GM19468 (cell line): ENCODE results near the gene ANKLE2.

Experiments used
- ATAC-seq: cut with Tn5 transposase; IDR thresholded peaks from one replicate; pipeline ENCODE4 v1.9.1; 2021; ENCODE audit warnings: mild to moderate bottlenecking, moderate library complexity, moderate number of reproducible peaks; ENCODE audit not compliant: unreplicated experiment; ENCODE audit errors: extremely low read depth

The ANKLE2 gene

GRCh38 chr12:132748319-132748718, 13.3 kb downstream of the ANKLE2 start:
- no peak for ATAC-seq

DNA sequence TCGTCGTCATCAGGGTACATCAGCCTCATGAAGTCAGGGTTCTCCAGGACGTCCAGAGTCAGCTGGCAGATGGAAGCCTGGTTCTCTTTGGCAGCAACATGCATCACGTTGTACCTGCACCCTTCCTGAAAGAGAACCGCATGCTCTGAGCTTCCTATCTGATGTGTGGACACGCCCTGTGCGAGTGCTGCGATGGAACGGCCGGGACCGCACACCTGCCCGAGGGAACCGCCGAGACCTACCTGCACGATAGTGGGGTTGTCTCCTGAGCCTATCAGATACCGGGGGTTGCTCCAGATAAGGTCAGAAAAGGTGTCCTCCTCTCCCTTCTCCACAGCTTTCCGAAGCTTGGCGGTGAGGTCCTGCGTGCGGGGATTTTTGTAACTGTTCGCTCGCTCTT, 13.7 kb downstream of the ANKLE2 start:
- no peak for ATAC-seq

- ATAC-seq: no peak
Observed at GRCh38 chr12:132747395-132747794, 14.2 kb downstream of the ANKLE2 start.

GRCh38 chr12:132746613-132747012, 15.0 kb downstream of the ANKLE2 start:
- ATAC-seq: no peak

DNA sequence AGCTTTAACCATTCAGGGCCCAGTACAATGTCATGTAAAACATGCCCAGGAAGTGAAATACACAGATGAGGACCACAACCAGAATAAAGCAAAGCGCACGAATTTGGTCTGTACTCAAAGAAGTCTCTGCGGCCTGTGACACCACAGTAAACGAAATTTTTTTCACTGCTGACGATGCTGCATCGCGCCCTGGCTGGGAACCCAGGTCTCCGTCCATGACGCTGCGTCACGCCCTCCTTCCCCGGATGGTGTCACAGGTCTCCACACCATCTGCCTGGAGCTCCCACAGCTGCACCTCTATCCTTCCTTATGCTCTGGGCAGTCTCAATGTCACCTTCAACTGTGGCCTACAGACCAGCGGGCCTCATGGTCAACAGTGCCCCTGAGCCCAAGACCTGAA, 17.8 kb downstream of the ANKLE2 start:
- ATAC-seq: no peak

DNA sequence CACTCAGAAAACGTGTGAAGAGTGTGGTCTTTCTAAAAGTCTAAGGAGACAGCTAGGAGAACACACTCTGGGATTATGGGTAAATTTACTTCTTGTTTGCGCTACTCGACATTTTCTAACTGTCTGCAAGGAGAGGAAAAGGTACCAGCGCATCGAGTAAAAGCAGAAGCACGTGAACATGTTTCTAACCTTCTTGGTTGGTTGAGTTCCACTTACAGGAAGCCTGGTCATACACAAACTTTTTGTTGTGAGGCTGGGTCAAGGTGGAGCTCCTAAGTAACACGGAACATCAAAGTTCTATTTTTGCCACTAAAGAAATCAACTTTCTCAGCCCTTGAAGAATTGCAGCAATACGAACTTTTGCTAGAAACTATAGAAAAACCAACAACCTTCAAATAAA, 20.0 kb downstream of the ANKLE2 start:
- no peak for ATAC-seq

DNA sequence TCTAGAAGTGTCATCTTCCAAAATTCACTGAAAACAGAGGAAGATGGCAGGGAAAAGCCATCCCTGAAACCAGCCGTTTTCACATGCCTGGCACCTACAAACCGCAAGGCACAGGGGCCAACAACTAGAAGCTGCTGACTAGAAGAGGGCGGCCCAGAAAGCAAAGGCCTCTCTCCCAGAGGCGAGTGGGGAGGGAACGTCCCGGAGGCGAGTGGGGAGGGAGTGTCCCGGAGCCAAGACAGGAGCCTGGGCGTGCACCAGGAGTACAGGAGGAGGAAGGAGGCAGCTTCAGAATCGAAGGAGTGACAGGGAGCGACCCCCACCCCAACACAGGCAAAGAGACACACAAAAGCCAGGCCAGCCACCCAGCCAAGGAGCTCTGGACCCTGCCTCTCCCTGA, 21.0 kb downstream of the ANKLE2 start:
- no peak for ATAC-seq

DNA sequence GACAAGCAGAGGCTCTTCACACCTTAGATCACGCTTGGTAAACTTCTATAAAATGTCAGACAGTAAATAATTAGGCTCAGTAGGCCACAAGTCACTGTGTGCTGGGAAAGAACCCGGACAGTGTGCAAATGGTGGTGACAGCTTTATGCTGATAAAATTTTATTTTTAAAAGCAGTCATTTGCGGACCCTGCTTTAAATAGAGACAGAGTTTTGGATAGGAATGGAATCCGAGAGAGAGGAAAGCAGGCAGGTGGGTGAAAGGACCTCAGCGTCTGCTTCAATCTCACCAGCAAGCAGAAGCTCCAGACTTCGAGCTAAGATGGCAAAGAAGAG, 21.4 kb downstream of the ANKLE2 start:
- ATAC-seq: no peak

- ATAC-seq: no peak
Observed at GRCh38 chr12:132739600-132740312, 21.9 kb downstream of the ANKLE2 start.

- ATAC-seq: no peak
Observed at GRCh38 chr12:132736913-132737312, 24.7 kb downstream of the ANKLE2 start.

- no peak for ATAC-seq
Observed at GRCh38 chr12:132736378-132736777, 25.3 kb downstream of the ANKLE2 start.

- no peak for ATAC-seq
Observed at GRCh38 chr12:132735496-132735895, 26.1 kb downstream of the ANKLE2 start.

DNA sequence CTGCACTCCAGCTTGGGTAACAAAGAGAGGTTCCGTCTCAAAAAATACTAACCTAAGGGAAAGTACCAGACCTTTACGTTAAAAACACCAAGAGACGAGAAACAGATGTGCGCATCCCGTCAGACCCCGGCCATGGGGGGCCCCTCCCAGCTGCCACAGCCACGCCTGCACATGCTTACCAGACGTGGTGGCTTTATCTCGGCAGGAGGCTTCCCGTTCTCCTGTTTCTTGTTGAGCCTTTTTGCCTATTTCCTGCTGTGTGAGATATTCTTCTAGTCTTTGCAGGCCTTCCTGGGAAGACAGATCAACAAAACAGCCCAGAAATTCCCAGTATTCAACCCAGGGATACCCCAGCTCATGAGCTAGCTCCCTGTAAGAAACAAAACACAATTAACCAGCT, 27.4 kb downstream of the ANKLE2 start:
- no peak for ATAC-seq

DNA sequence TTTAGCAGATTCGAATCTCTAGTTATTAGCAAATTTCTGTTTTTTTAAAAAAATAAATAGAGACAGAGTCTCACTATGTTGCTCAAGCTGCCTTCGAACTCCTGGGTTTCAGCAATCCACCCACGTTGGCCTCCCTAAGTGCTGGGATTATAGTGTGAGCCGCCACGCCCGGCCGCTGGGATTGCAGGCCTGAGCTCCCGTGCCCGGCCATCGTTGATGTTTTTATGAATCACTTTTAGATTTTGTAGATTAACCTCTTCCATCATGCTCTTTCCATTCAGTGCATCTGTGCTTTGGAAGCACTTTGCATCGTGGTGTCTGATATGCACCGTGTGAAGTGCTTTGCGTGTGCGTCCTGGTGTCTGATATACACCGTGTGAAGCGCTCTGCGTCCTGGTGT, 30.1 kb downstream of the ANKLE2 start:
- no peak for ATAC-seq

GRCh38 chr12:132730353-132730752, 31.3 kb downstream of the ANKLE2 start:
- ATAC-seq: no peak

DNA sequence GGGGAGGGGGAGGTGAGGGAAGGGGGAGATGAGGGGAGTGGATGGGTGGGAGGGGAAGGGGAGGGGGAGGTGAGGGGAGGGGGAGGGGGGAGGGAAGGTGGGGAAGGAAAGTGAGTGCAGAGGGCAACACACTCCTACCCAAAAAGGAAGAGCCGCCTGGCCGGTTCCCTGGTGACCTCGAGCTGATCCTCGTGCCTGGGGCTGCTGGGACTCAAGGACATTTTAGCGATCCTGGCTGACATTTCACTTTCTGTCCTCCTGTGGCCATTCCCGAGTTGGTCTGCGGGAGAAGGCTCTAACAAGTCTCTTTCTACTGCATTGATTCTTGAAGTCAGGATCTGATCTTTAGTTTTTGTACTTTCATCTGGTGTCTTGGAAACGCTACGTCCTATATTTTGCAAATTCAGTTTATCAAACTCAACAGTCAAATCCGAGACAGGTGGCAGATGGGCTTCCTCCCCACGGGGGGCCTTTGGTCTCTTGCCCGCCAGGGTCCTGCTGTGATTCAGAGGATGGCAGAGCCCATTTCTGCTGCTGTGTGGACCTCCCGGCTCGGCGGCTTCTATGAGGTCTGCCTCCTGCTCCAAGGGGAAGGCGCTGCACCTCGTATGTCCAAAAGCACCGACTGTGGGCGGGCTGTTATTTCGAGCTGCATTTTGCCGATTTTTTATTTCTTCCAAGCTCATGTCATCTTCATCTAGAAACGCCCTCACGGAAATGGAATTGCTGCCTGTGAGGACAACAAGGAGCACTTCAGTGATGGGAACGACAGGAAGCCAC, 31.9 kb downstream of the ANKLE2 start:
- no peak for ATAC-seq

GRCh38 chr12:132728502-132728901, 33.1 kb downstream of the ANKLE2 start:
- no peak for ATAC-seq

DNA sequence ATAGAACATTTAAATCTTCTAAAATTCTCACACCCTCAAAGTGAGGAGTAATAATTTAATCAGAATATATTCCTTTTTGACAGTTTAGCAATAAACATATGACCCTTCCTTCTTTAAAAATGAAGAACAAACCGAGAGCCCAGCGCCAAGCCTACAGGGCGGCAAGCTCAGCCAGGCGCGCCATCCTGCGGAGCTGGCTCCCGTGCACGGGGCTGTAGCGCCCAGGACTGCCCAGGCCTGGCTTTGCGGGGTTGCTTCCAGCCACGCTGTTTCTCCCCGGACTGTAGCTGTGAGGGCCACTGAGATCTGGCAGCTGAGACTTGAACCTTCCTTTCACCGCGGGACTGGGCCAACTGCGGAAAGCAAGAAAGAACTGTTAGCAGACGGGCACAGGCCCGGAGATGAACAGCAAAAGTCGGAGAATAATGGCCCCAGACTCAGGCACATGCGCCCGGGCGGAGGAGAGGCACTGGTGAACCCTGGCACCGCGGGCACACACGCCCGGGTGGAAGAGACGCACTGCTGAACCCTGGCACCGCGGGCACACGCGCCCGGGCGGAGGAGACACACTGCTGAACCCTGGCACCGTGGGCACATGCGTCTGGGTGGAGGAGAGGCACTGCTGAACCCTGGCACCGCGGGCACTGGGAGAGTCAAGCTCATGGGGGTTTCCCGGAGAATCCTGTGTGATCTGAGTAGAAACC, 34.4 kb downstream of the ANKLE2 start:
- no peak for ATAC-seq

GRCh38 chr12:132726386-132726785, 35.2 kb downstream of the ANKLE2 start:
- ATAC-seq: no peak

GRCh38 chr12:132724506-132725241, 37.0 kb downstream of the ANKLE2 start:
- ATAC-seq: no peak

DNA sequence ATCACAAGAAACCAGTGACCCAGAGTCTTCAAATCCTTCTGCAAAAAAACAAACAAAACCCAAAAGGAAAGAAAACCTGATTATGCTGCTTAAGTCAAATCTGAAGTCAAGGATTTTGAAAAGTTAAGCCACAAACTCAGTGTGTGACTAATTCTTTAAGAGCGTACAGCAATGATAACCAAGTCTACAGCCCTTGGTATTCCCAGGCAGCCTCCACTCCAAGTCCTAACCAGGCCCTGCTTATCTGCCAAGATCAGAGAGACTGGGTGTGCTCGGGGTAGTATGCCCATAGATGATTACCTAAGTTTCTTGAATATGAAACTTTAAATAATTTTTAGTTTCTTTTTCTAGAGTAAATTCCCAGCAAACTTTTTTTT, 37.9 kb downstream of the ANKLE2 start:
- no peak for ATAC-seq
